SK-N-SH treated with all-trans-retinoic acid at 6 μM for 48 hours (cell line): ENCODE data around the gene IPO5.

Experiments used
- ESRRG ChIP-seq: fragments of 250-450 bp; sonication (Bioruptor Pico); IDR thresholded peaks from 2 replicates; pipeline ENCODE4 v1.6.1; 2021; ENCODE audit warnings: mild to moderate bottlenecking
- PATZ1 ChIP-seq: fragments of 250-450 bp; sonication (Bioruptor Pico); IDR thresholded peaks from 2 replicates; pipeline ENCODE4 v1.8.0; 2020; ENCODE audit warnings: mild to moderate bottlenecking, moderate library complexity, borderline replicate concordance
- ZFP30 ChIP-seq: fragments of 450-650 bp; formaldehyde crosslinking; IDR thresholded peaks from 2 replicates; pipeline ENCODE4 v1.5.0; 2022; ENCODE audit warnings: mild to moderate bottlenecking, moderate library complexity

- no peak for TF ChIP-seq PATZ1 (CRISPR knock-in tag)
- no peak for TF ChIP-seq ZFP30 (CRISPR knock-in tag)
- TF ChIP-seq ESRRG (CRISPR knock-in tag) = no peak
Observed at GRCh38 chr13:97977982-97978381, 24.5 kb downstream of the IPO5 start.
